HL-60 (cell line): ENCODE data around the gene CHURC1.

Experiments
- CTCF ChIP-seq: IDR thresholded peaks from one replicate; pipeline ENCODE4 v1.5.1; 2011; ENCODE audit warnings: low read length, control low read depth, inconsistent platforms; ENCODE audit not compliant: insufficient read depth
- GABPA ChIP-seq: IDR thresholded peaks from 2 replicates; pipeline ENCODE4 v1.6.1; 2012; ENCODE audit warnings: low read depth
- SPI1 ChIP-seq: IDR thresholded peaks from 2 replicates; pipeline ENCODE4 v1.6.1; 2012; ENCODE audit warnings: low read depth, mild to moderate bottlenecking, borderline replicate concordance
- TF ChIP-seq, protein P1 (sequence below): IDR thresholded peaks from 2 replicates; pipeline ENCODE4 v1.6.1; 2012; ENCODE audit warnings: low read depth; ENCODE audit not compliant: insufficient replicate concordance

DNA sequence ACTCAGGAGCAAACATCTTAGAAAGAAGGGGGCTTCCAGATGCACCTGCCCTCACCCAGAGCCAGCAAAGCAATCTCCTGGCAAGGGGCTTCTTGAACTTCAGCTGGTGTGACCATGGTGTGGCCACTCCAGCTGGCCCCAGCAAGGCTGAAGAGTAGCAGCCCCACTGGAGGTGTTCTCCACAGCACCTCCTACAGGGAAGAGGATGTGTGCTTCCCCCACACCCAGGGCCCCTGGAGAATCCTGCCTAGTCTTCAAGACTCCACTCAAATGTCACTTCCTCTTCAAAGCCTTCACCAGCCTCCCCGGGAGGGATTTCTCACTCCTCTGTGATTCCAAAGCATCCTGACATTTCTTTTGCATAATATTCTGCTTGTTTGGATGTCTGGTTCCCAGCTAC is 49.4 kb downstream of the CHURC1 start:
- TF ChIP-seq CTCF: no peak
- no peak for TF ChIP-seq SPI1
- TF ChIP-seq GABPA: no peak
- TF ChIP-seq, protein P1, sequence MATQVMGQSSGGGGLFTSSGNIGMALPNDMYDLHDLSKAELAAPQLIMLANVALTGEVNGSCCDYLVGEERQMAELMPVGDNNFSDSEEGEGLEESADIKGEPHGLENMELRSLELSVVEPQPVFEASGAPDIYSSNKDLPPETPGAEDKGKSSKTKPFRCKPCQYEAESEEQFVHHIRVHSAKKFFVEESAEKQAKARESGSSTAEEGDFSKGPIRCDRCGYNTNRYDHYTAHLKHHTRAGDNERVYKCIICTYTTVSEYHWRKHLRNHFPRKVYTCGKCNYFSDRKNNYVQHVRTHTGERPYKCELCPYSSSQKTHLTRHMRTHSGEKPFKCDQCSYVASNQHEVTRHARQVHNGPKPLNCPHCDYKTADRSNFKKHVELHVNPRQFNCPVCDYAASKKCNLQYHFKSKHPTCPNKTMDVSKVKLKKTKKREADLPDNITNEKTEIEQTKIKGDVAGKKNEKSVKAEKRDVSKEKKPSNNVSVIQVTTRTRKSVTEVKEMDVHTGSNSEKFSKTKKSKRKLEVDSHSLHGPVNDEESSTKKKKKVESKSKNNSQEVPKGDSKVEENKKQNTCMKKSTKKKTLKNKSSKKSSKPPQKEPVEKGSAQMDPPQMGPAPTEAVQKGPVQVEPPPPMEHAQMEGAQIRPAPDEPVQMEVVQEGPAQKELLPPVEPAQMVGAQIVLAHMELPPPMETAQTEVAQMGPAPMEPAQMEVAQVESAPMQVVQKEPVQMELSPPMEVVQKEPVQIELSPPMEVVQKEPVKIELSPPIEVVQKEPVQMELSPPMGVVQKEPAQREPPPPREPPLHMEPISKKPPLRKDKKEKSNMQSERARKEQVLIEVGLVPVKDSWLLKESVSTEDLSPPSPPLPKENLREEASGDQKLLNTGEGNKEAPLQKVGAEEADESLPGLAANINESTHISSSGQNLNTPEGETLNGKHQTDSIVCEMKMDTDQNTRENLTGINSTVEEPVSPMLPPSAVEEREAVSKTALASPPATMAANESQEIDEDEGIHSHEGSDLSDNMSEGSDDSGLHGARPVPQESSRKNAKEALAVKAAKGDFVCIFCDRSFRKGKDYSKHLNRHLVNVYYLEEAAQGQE: no peak
